MM.1S (cell line): ENCODE measurements around the gene TMEM132D.

ENCODE experiments used
- EZH2 ChIP-seq: fragments of 300-600 bp; sonication (generic); optimal IDR thresholded peaks from 2 replicates; pipeline ENCODE3; 2017; ENCODE audit warnings: low read depth, mild to moderate bottlenecking, antibody characterized with exemption, low read length, mixed read lengths
- TF ChIP-seq, protein P1 (sequence below): fragments of 300-600 bp; sonication (generic); IDR thresholded peaks from 2 replicates; pipeline ENCODE4 v1.5.1; 2016; ENCODE audit warnings: antibody characterized with exemption, low read length, mixed read lengths

DNA sequence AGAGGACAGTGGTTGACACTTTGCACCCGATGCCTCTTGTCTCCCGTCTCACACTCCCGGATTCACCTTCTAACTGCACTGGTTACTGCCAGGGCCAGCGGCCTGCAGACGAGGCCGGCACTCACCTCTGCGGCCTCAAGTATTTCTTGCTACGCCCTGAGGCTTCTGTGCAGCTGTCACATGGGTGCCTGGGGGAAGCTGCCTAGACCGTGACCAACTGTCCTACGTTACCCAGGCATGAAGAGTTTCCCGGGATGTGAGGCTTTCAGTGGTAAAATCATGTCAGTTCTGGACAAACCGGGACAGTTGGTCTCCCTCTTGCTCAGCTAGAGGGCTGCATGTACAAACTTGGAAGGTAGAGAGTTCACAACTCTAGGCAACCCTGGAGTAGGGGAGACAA lies 776.1 kb downstream of the TMEM132D start:
- TF ChIP-seq, protein P1, sequence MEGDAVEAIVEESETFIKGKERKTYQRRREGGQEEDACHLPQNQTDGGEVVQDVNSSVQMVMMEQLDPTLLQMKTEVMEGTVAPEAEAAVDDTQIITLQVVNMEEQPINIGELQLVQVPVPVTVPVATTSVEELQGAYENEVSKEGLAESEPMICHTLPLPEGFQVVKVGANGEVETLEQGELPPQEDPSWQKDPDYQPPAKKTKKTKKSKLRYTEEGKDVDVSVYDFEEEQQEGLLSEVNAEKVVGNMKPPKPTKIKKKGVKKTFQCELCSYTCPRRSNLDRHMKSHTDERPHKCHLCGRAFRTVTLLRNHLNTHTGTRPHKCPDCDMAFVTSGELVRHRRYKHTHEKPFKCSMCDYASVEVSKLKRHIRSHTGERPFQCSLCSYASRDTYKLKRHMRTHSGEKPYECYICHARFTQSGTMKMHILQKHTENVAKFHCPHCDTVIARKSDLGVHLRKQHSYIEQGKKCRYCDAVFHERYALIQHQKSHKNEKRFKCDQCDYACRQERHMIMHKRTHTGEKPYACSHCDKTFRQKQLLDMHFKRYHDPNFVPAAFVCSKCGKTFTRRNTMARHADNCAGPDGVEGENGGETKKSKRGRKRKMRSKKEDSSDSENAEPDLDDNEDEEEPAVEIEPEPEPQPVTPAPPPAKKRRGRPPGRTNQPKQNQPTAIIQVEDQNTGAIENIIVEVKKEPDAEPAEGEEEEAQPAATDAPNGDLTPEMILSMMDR: no peak
- no peak for TF ChIP-seq EZH2
